Middle frontal gyrus (tissue), 1 donor: ENCODE data around the gene FKBP9.

Experiments used
- DNase-seq: peaks from one replicate; pipeline ENCODE4 v3.0.0-alpha.2; 2015; ENCODE audit warnings: low spot score; ENCODE audit errors: extremely low spot score

FKBP9 gene

DNA sequence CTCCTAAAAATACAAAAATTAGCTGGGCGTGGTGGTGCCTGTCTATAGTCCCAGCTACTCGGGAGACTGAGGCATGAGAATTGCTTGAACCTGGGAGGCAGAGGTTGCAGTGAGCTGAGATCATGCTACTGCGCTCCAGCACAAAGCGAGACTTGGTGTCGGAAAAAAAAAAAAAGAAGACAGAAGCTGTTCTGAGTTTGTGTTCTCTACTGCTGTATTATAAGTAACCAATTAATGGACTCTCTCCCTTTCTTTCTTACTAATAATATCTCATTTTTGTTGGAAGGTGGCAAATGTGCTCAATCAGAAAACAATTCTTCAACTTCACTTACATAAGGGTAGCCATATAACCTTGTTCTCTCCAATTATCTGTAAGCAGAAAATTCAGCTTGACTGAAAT, 97.9 kb downstream of the FKBP9 start:
- DNase-seq, result no peak
